GM12878 (cell line): ENCODE results near the gene MAPKAPK2. TPM values are rescaled to one million over a fixed set of nuclear protein-coding genes. Genes with fewer than 3 reads are reported as not detected.

Experiments
- ATAC-seq: fragments of 200-7000 bp; cut with Tn5 transposase; 3 replicates; pipeline ENCODE4 v1.9.1; 2020; ENCODE audit warnings: mild to moderate bottlenecking, moderate library complexity
- BruUV-seq: library from RNA; stranded (reverse); fragments of 400-500 nt; replicated peaks from 2 replicates; lab custom pipeline; 2021; lab: Mats Ljungman, UMichigan
- CTCF ChIA-PET: fragments of 300-600 bp; sonication (Branson Sonifier 250); formaldehyde crosslinking; extraction: SDS; loops from one replicate; lab custom pipeline; 2021; ENCODE audit warnings: inconsistent platforms; lab: Yijun Ruan, JAX
- POLR2A ChIA-PET: fragments of 350-600 bp; formaldehyde crosslinking; extraction: SDS; loops from one replicate; lab custom pipeline; 2021; ENCODE audit warnings: inconsistent platforms; lab: Charles Lee
- RAD21 ChIA-PET: fragments of 300-600 bp; sonication (Branson Sonifier 250); formaldehyde crosslinking; loops from one replicate; lab custom pipeline; 2023; ENCODE audit warnings: antibody characterized with exemption; ENCODE audit not compliant: unreplicated experiment; lab: Charles Lee
- SMC1A ChIA-PET: fragments of 300-600 bp; sonication (Branson Sonifier 250); formaldehyde crosslinking; loops from one replicate; lab custom pipeline; 2023; ENCODE audit not compliant: unreplicated experiment, uncharacterized antibody; lab: Charles Lee
- DNase-seq: peaks from one replicate; pipeline ENCODE4 v3.0.0-alpha.2; 2011; ENCODE audit warnings: low read depth, low spot score
- FAIRE-seq: peaks from 3 replicates; lab custom pipeline; 2011; peaks lifted over from hg19 to GRCh38; lab: Jason Lieb, UNC
- H2AFZ ChIP-seq: 2 replicates; pipeline ENCODE4 v1.6.0; 2011; ENCODE audit warnings: low read depth, low read length, control low read depth; ENCODE audit not compliant: control insufficient read depth
- H3K27ac ChIP-seq: 2 replicates; pipeline ENCODE4 v1.5.1; 2011; ENCODE audit warnings: control low read depth; ENCODE audit not compliant: control insufficient read depth, insufficient read depth
- H3K27me3 ChIP-seq, 2 experiments: replicated peaks in 1 of 2; 2 replicates each; pipeline versions ENCODE4 v1.6.0 to v1.6.1; 2011; ENCODE audit warnings: low read length in 1 of 2; ENCODE audit not compliant: control insufficient read depth in 2 of 2, insufficient read depth in 2 of 2
- H3K36me3 ChIP-seq, 2 experiments: 2 replicates each; pipeline ENCODE4 v1.5.1; 2011; ENCODE audit warnings: low read length in 1 of 2; ENCODE audit not compliant: control insufficient read depth in 2 of 2, insufficient read depth in 2 of 2
- H3K4me1 ChIP-seq: 2 replicates; pipeline ENCODE4 v1.6.1; 2011; ENCODE audit warnings: mild to moderate bottlenecking, low read length, moderate library complexity, mixed read lengths; ENCODE audit not compliant: control insufficient read depth, insufficient read depth
- H3K4me2 ChIP-seq: 2 replicates; pipeline ENCODE4 v1.6.0; 2011; ENCODE audit warnings: control low read depth; ENCODE audit not compliant: control insufficient read depth, insufficient read depth
- H3K4me3 ChIP-seq: fragments of 200-600 bp; sonication (generic); 2 replicates; pipeline ENCODE4 v1.5.1; 2016
- H3K79me2 ChIP-seq: 2 replicates; pipeline ENCODE4 v1.6.0; 2011; ENCODE audit warnings: low read length; ENCODE audit not compliant: control insufficient read depth, insufficient read depth
- H3K9ac ChIP-seq: 2 replicates; pipeline ENCODE4 v1.8.0; 2011; ENCODE audit warnings: low read length, control low read depth, mixed read lengths; ENCODE audit not compliant: control insufficient read depth, insufficient read depth
- H3K9me3 ChIP-seq: replicated peaks from 3 replicates; pipeline ENCODE4 v1.5.1; 2011; ENCODE audit warnings: mild to moderate bottlenecking, low read length; ENCODE audit not compliant: control insufficient read depth, insufficient read depth
- H4K20me1 ChIP-seq: 2 replicates; pipeline ENCODE4 v1.6.0; 2011; ENCODE audit not compliant: control insufficient read depth, insufficient read depth
- ASH2L ChIP-seq: fragments of 300-600, 200-600 bp; sonication (generic); IDR thresholded peaks from 2 replicates; pipeline ENCODE4 v1.6.1; 2017; ENCODE audit warnings: low read depth, mild to moderate bottlenecking, borderline replicate concordance
- BMI1 ChIP-seq: fragments of 450-650 bp; IDR thresholded peaks from 2 replicates; pipeline ENCODE4 v1.6.1; 2016; ENCODE audit warnings: mild to moderate bottlenecking, moderate library complexity, borderline replicate concordance
- EP300 ChIP-seq, 2 experiments: fragments of 150-350 bp in 1 of 2; IDR thresholded peaks; 2 replicates each; pipeline ENCODE4 v1.6.1; 2011 to 2012; ENCODE audit warnings: low read depth in 2 of 2, low read length in 2 of 2, borderline replicate concordance in 1 of 2, improper control_type of control experiment in 1 of 2, inconsistent platforms in 1 of 2; ENCODE audit not compliant: control insufficient read depth in 1 of 2
- IKZF1 ChIP-seq: fragments of 450-650 bp; conservative IDR thresholded peaks from 2 replicates; pipeline ENCODE4 v1.6.1; 2017; ENCODE audit warnings: antibody characterized with exemption, mild to moderate bottlenecking
- IKZF2 ChIP-seq, 2 experiments: fragments of 450-650 bp; IDR thresholded peaks; 2 replicates each; pipeline ENCODE4 v1.6.1; 2017; ENCODE audit warnings: mild to moderate bottlenecking in 2 of 2, moderate library complexity in 2 of 2
- RELA ChIP-seq: fragments of 450-650 bp; IDR thresholded peaks from 2 replicates; pipeline ENCODE4 v1.8.0; 2014; ENCODE audit warnings: borderline replicate concordance; ENCODE audit not compliant: partially characterized antibody
- RFX5 ChIP-seq: IDR thresholded peaks from 2 replicates; pipeline ENCODE4 v1.6.1; 2011; ENCODE audit warnings: low read depth, low read length, improper control_type of control experiment
- RUNX3 ChIP-seq: IDR thresholded peaks from 2 replicates; pipeline ENCODE4 v1.6.1; 2012; ENCODE audit warnings: low read length, inconsistent platforms
- SREBF2 ChIP-seq: IDR thresholded peaks from 2 replicates; pipeline ENCODE4 v1.6.1; 2012; ENCODE audit warnings: mild to moderate bottlenecking, low read length
- SRF ChIP-seq, 2 experiments: IDR thresholded peaks; 2 replicates each; pipeline ENCODE4 v1.6.1; 2011; ENCODE audit warnings: low read depth in 2 of 2, low read length in 2 of 2, mild to moderate bottlenecking in 1 of 2, moderate library complexity in 1 of 2
- ZNF217 ChIP-seq: fragments of 450-650 bp; IDR thresholded peaks from 2 replicates; pipeline ENCODE4 v1.6.1; 2017; ENCODE audit warnings: antibody characterized with exemption, mild to moderate bottlenecking
- WGBS: methylation state at CpG from one replicate; pipeline ENCODE4 v1.1.6; 2016; ENCODE audit warnings: low lambda C conversion rate; ENCODE audit not compliant: insufficient replicate concordance, insufficient coverage; ENCODE audit errors: missing lambda C conversion rate; 5-methylcytosine and 5-hydroxymethylcytosine counted together
- in situ Hi-C: fragments of 300-500 bp; cut with MboI; formaldehyde crosslinking; loops from 9 replicates; pipeline ENCODE4 v1.14.3; 2018; ENCODE audit warnings: mixed read lengths
- intact Hi-C: fragments of 100-400 bp; cut with micrococcal nuclease; formaldehyde crosslinking; loops from one replicate; pipeline ENCODE4 v1.14.2; 2022; ENCODE audit not compliant: unreplicated experiment
- polyA plus RNA-seq, 11 experiments: library from polyadenylated mRNA; depleted of rRNA in 4 of 11; unstranded in 6 of 11; stranded (reverse) in 5 of 11; fragments of >200 nt; fragmentation: Nextera tagmentation in 4 of 11; fragmentation: Illumina TruSeq in 1 of 11; extraction: Ambion mirVana in 4 of 11; extraction: Trizol in 1 of 11; gene quantifications; 1 replicate in 1 of 11; 2 replicates in 10 of 11; pipeline versions ENCODE4 v1.2.1 to v1.2.3, GENCODE V29; 2011 to 2016; ENCODE audit warnings: inconsistent platforms in 2 of 11, missing spikeins in 2 of 11, low read depth in 1 of 11
- total RNA-seq, 4 experiments: library from RNA; depleted of rRNA in 3 of 4; stranded (reverse); fragments of >200 nt in 3 of 4; fragmentation: Illumina TruSeq in 1 of 4; extraction: Trizol in 1 of 4; gene quantifications; 2 replicates each; pipeline versions ENCODE4 v1.2.1 to v1.2.3, GENCODE V29; 2013 to 2021
- TF ChIP-seq, protein P1 (sequence below): IDR thresholded peaks from 2 replicates; pipeline ENCODE4 v1.6.1; 2011; ENCODE audit warnings: low read depth, low read length, improper control_type of control experiment, borderline replicate concordance
- TF ChIP-seq, protein P2 (sequence below): IDR thresholded peaks from 2 replicates; pipeline ENCODE4 v1.6.1; 2012; ENCODE audit warnings: improper control_type of control experiment, low read depth, low read length; ENCODE audit not compliant: insufficient replicate concordance
- TF ChIP-seq, protein P3 (sequence below): fragments of 450-650 bp; IDR thresholded peaks from 2 replicates; pipeline ENCODE4 v1.6.1; 2017; ENCODE audit warnings: antibody characterized with exemption, mild to moderate bottlenecking, moderate library complexity

Gene MAPKAPK2
- total and polyA plus RNA-seq, 10 of the 15 experiments (the other 5 are each of a cell fraction or from before 2014, with no cell fraction given): 0.72 to 92.2 (median 49.3) TPM

DNA sequence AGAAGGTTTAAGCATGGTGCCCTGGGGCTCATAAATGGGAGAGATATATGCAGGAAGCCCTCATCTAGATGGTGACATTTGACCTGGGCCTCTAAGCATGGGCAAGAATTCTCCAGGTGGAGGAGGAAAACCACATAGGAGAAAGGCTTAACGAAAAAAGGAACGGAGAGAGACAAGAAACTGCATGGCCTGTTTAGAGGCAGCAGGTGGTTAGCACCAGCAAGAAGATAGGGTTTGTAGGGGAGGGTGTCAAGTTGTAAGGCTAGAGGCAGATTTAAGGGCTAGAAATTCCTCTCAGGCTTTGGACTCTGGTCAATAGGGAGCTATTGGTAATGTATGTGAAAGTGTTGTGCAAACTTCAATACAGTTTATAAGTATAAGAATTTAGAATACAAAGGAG lies 8.2 kb upstream of the MAPKAPK2 start:
- FAIRE-seq: no peak
- Histone ChIP-seq H3K4me3 (no peak overlapping the region), H3K36me3 (no peaks in the 10 kb centered on the region), H4K20me1 (no peaks in the 10 kb centered on the region), H3K79me2 (no peaks in the 10 kb centered on the region), H3K9me3 (no peaks in the 10 kb centered on the region), H3K27me3 (no peaks in the 10 kb centered on the region), H3K27ac (no peak overlapping the region), H3K4me1 (peaks cover 68% of the 10 kb centered on the region), H3K4me2 (no peak overlapping the region; the same call in 1 of the 2 replicates), H2AFZ (no peak overlapping the region), H3K9ac (no peak overlapping the region)
- CTCF ChIA-PET: interaction anchor here (0.7 to 6.6 kb wide), 6 partner anchors 12 to 306 kb away, joined by 3 to 95 read pairs (median 4); no protein-coding TSS in a partner anchor
- DNase-seq: no peak
- in situ Hi-C loops (no loop called here), intact Hi-C loops (loop anchor here (5.0 kb wide), 1 partner anchor 69 kb away; no protein-coding TSS in a partner anchor)
- 71% methylated on average over 2 of the region's 2 CpGs for WGBS
- no peak for ATAC-seq
- BruUV-seq: no TSS peak
- RAD21 ChIA-PET: interaction anchor here (0.6 to 1.6 kb wide), 4 partner anchors 13 to 236 kb away, joined by 3 to 6 read pairs (median 4); partner anchors contain the start of gene IL19
- SMC1A ChIA-PET: interaction anchor here (1.0 to 6.2 kb wide), 5 partner anchors 11 to 129 kb away, joined by 4 to 69 read pairs (median 5); no protein-coding TSS in a partner anchor
- POLR2A ChIA-PET: interaction anchor here (1.3 to 18.5 kb wide), 2 partner anchors 9 to 33 kb away, joined by 4 to 334 read pairs; no protein-coding TSS in a partner anchor
- TF ChIP-seq BMI1 (no peak), SREBF2 (no peak), RFX5 (no peak), RELA (no peak), RUNX3 (peak; percentile 47), IKZF1 (0 out of 2 replicates have a peak, but pooled peaks have one; percentile 17), SRF (IDR thresholded peaks at IDR 0.05; ENCODE audit: low read depth in 2 of 2, low read length in 2 of 2) (no peak), IKZF2 (IDR thresholded peaks at IDR 0.05) (peak in 1 of 2 experiments; percentile 14; a peak in 1 of 4 replicates), EP300 (IDR thresholded peaks at IDR 0.05; ENCODE audit: borderline replicate concordance in 1 of 2, control insufficient read depth in 1 of 2, low read depth in 2 of 2, low read length in 2 of 2) (no peak), ASH2L (no peak), ZNF217 (no peak)
- TF ChIP-seq, protein P1, sequence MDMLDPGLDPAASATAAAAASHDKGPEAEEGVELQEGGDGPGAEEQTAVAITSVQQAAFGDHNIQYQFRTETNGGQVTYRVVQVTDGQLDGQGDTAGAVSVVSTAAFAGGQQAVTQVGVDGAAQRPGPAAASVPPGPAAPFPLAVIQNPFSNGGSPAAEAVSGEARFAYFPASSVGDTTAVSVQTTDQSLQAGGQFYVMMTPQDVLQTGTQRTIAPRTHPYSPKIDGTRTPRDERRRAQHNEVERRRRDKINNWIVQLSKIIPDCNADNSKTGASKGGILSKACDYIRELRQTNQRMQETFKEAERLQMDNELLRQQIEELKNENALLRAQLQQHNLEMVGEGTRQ: no peak
- TF ChIP-seq, protein P2, sequence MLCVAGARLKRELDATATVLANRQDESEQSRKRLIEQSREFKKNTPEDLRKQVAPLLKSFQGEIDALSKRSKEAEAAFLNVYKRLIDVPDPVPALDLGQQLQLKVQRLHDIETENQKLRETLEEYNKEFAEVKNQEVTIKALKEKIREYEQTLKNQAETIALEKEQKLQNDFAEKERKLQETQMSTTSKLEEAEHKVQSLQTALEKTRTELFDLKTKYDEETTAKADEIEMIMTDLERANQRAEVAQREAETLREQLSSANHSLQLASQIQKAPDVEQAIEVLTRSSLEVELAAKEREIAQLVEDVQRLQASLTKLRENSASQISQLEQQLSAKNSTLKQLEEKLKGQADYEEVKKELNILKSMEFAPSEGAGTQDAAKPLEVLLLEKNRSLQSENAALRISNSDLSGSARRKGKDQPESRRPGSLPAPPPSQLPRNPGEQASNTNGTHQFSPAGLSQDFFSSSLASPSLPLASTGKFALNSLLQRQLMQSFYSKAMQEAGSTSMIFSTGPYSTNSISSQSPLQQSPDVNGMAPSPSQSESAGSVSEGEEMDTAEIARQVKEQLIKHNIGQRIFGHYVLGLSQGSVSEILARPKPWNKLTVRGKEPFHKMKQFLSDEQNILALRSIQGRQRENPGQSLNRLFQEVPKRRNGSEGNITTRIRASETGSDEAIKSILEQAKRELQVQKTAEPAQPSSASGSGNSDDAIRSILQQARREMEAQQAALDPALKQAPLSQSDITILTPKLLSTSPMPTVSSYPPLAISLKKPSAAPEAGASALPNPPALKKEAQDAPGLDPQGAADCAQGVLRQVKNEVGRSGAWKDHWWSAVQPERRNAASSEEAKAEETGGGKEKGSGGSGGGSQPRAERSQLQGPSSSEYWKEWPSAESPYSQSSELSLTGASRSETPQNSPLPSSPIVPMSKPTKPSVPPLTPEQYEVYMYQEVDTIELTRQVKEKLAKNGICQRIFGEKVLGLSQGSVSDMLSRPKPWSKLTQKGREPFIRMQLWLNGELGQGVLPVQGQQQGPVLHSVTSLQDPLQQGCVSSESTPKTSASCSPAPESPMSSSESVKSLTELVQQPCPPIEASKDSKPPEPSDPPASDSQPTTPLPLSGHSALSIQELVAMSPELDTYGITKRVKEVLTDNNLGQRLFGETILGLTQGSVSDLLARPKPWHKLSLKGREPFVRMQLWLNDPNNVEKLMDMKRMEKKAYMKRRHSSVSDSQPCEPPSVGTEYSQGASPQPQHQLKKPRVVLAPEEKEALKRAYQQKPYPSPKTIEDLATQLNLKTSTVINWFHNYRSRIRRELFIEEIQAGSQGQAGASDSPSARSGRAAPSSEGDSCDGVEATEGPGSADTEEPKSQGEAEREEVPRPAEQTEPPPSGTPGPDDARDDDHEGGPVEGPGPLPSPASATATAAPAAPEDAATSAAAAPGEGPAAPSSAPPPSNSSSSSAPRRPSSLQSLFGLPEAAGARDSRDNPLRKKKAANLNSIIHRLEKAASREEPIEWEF: no peak
- TF ChIP-seq, protein P3, sequence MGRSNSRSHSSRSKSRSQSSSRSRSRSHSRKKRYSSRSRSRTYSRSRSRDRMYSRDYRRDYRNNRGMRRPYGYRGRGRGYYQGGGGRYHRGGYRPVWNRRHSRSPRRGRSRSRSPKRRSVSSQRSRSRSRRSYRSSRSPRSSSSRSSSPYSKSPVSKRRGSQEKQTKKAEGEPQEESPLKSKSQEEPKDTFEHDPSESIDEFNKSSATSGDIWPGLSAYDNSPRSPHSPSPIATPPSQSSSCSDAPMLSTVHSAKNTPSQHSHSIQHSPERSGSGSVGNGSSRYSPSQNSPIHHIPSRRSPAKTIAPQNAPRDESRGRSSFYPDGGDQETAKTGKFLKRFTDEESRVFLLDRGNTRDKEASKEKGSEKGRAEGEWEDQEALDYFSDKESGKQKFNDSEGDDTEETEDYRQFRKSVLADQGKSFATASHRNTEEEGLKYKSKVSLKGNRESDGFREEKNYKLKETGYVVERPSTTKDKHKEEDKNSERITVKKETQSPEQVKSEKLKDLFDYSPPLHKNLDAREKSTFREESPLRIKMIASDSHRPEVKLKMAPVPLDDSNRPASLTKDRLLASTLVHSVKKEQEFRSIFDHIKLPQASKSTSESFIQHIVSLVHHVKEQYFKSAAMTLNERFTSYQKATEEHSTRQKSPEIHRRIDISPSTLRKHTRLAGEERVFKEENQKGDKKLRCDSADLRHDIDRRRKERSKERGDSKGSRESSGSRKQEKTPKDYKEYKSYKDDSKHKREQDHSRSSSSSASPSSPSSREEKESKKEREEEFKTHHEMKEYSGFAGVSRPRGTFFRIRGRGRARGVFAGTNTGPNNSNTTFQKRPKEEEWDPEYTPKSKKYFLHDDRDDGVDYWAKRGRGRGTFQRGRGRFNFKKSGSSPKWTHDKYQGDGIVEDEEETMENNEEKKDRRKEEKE: no peak
